HG03066 (cell line): ENCODE data around the gene TFB2M.
A peak's percentile ranks its signal among the peaks of the same experiment; 100 is the strongest.
"Not testable (repeated sequence)": the region's sequence is repeated elsewhere in the genome, so short reads cannot be mapped to it uniquely, and the experiment has no call there.

ENCODE experiments used
- ATAC-seq: cut with Tn5 transposase; IDR thresholded peaks from one replicate; pipeline ENCODE4 v1.9.1; 2021; ENCODE audit warnings: low read depth; ENCODE audit not compliant: unreplicated experiment

The TFB2M gene, protein sequence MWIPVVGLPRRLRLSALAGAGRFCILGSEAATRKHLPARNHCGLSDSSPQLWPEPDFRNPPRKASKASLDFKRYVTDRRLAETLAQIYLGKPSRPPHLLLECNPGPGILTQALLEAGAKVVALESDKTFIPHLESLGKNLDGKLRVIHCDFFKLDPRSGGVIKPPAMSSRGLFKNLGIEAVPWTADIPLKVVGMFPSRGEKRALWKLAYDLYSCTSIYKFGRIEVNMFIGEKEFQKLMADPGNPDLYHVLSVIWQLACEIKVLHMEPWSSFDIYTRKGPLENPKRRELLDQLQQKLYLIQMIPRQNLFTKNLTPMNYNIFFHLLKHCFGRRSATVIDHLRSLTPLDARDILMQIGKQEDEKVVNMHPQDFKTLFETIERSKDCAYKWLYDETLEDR

DNA sequence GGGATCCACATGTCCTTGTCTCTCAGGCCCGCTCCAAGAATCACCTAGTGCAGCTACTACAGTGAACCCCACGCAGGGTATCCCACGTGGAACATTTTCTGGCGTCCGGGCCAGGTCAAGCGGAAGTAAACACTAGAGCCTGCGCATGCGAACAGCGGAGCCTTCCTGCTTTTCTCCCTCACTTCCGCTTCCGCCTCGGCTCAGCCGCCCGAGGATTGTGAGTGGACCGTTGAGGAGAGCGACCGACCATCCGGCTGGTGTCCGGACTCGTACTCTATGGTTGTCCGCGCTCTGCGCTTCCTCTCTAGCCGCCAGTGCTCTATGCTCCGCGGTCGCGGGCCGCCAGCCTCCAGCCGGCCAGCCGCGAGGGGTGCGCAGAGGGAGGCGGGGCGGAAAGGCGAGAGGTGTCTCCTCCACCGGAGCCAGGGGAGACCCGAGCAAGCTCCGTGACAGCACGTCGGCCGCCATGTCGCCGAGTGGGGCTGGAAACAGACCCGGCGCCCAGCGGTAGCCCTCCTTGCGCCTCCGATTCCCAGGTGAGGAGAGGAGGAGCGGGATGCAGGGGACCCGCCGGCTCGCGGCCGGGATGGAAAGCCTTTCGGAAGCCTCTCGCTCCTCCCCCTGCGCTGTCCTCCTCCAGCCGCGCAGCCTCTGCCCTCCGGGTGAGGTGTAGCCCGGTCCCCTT, at the start of gene TFB2M, which contains the start of gene CNST:
TFB2M (minus strand) TSS at position 134 of the 685 bp plus-strand sequence; CDS start at position 11, 123 bp downstream.
CNST (plus strand) TSS at position 329 of the 685 bp plus-strand sequence. CDS start 25,107 bp downstream, outside the sequence.
- peak; percentile 92 for ATAC-seq

DNA sequence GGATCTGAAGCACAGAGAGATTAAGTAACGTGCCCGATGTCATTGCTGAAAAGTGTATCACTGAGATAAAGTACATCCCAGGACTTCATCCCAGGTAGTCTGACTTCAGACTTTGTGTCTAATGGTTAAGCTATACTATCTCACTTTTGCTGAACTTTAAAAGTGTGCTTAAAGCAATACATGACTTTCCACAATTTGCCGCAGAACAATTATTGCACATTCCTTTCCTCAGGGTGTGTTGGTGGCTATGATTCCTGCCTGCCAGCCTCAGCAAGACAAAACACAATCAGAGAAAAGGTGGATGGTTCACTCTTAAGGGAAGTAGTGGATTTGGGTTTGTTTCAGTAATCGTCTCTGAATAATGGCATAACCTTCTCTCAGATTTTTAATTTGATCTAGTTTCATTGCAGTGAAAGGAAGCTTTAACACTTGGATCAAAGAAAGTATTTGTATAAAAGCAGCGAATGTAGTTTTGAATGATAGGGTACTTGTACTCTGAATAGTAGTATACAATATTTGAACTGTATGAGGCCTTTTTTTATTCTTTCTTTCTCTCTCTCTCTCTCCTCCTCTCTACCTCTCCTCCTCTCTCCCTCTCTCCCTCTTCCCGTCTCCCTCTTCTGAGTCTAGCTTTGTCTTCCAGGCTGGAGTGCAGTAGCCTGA, 47.2 kb upstream of the TFB2M start:
- ATAC-seq, result no peak

DNA sequence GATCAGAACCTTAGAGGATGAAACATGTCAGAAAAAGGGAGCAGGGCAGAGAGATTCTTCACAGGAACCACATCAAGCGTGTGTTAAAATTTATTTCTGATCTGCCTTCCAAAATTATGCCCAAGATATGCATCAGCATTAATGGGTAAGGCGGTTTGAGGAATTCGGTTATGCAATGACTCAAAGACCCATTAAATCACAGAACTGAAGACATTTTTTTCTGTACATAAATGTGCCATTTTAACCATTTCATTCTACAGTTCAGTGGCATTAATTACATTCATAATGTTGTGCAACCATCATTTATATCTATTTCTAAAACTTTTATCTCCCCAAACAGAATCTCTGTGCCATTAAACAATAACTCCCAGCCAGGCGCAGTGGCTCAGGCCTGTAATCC, 43.6 kb upstream of the TFB2M start:
- ATAC-seq, result no peak

DNA sequence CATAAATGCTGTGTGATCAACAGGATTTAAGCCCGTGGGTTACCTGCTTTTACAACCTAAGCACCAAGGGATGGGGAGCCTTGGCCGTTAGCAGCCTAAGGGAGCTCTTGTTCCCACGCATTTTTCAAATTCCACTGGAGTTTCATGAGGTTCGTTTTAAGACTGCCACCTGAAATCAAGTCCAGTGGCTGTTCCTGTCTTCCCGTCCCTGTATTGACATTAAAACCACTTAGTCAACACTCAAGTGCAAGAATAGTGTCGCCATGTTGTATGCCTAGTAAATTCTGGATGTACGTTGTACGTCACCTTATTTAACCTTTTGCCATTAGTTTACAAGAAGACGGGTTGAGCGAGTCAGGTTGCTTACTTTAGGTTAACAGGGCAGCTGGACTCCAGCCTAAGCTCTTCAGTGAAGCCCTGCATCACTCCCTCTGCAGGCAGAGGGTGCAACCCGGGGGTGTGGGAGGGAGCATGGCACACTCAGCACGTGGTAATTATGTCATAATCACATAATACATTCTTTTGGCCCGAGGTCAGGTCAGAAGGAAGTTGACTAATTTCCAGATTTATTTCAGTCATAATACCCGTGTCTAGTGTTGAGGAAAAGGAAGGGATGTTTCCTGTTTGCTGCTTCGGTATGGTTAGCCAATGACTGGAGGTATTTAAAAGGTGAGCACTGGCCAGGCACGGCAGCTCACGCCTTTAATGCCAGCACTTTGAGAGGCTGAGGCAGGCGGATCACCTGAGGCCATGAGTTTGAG, 42.7 kb upstream of the TFB2M start:
- no peak for ATAC-seq

DNA sequence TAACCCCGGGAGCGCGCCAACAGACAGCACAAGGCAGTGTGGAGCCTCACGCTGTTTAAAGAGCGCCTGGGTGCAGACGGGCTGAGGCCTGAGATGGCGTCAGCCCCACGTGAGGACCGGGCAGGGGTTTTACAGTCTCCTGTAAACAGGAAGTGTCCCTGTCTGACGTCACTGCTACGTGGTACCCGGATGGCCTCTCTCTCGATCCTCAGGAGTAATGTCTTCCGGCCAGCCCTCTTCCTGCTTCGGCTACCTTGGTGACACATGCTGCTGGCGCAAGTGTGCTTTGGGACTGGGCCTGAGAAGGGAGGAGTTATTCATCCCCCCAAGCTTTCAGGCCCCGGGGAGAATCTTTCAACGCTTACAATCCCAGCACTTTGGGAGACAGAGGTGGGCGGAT, 41.4 kb upstream of the TFB2M start:
- ATAC-seq, result no peak

DNA sequence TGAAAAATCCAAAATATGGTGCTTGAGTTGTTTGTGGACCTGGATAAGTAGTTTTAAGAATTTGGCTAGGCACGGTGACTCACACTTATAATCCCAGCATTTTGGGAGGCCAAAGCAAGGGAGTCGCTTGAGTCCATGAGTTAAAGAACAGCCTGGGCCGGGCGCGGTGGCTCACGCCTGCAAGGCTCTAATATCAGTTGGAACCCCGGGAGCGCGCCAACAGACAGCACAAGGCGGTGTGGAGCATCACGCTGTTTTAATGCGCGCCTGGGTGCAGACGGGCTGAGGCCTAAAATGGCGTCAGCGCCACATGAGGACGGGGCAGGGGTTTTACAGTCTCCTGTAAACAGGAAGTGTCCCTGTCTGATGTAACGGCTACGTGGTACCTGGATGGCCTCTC, 39.2 kb upstream of the TFB2M start:
- ATAC-seq, result not testable (repeated sequence)

DNA sequence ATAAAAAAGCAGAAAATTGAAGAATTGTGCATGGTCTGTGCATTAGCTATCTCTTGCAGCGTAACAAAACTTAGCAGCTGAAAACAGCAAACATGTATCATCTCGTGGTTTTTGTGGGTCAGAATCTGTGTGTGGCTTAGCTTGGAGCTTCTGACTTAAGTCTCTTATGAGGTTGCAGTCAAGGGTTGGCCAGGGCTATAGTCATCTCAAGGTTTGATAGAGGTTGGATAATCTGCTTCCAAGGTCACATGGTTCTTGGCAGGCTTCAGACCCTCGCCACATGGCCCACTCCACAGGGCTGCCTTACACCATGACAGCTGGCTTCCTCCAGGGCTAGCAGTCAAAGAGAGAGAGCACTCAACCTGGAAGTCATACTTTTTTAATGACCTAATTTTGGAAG, 36.1 kb upstream of the TFB2M start:
- ATAC-seq, result no peak

DNA sequence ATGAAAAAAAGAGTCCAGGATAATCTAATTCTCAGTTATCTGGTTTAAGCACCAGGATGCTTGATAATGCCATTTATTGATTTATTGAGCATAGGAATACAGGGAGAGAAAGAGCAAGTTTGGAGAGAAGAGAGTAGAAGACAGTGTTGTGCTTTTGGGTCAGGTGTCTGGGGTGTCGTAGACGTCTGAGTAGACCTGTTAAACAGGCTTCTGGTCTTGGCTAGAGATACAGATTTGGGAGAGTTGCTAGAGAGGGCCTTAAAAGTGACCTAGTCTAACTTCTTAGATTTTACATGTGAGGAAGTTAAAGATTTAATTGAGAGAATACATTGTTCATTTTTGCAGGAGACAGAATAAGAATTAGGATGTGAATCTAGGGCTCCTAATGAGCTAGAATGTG, 34.5 kb upstream of the TFB2M start:
- ATAC-seq, result no peak

DNA sequence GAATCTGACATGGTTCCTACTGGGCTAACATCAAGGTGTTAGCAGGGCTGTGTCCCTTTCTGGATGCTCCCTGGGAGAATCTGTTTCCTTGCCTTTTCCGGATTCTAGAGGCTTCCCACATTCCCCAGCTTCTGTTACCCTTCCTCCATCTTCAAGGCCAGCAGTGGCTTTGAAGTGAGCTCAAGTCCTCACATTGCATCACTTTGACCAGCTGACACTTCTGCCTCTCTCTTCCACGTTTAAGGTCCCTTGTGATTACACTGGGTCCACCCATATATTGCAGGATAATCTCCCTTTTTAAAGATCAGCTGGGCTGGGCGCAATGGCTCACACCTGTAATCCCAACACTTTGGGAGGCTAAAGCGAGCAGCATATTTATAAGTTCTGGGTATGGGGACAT, 33.3 kb upstream of the TFB2M start:
- no peak for ATAC-seq

DNA sequence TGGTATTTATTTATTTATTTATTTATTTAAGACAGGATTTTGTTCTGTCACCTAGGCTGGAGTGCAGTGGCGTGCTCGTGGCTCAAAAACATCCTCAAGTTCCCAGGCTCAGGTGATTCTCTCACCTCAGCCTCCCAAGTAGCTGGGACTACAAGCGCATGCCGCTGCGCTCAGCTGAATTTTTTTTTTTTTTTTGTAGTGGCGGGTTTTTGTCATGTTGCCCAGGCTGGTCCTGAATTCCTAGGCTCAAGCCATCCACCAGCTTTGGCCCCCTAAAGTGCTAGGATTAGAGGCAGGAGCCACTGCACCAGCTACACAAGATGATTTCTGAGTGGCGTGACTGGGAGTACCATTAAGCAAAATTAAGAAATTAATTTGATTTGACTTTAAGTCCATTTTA, 31.9 kb upstream of the TFB2M start:
- no peak for ATAC-seq

DNA sequence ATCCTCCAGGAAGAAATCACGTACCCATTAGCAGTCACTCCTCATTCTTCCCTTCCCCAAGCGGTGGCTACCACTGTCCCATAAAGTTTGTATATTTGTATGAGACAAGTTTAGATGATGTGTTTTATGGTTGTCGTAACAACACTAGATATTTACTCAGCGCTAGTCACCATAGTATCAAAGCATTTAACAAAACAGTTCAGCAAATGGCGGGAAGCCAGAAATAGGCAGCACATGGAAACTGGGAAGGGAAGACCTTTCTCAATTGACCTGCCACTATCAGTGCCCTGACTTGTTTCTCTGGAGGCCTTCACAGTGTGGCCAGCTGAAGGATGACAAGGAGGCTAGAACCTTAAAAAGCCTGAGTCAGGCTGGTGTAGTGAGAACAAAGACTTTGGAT, 31.3 kb upstream of the TFB2M start:
- ATAC-seq, result no peak

DNA sequence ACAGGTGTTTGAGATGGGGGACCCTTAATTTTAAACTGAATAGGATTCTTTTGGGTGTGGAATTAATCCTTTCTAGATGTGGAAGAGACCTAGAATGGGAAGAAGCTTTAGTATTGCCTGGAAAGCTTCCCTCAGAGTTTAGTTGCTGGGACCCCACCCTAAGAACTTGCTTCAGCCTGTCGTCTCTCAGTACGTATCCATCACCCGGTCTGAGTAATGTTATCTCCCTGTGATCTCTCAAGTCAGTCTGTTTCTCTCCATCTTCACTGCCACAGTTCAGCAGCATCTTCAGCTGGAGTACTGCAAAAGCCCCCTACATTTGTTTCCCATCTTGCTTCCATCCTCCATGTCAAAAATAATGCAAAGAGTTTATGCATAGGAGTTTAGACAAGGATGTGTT, 29.1 kb upstream of the TFB2M start:
- ATAC-seq, result no peak

DNA sequence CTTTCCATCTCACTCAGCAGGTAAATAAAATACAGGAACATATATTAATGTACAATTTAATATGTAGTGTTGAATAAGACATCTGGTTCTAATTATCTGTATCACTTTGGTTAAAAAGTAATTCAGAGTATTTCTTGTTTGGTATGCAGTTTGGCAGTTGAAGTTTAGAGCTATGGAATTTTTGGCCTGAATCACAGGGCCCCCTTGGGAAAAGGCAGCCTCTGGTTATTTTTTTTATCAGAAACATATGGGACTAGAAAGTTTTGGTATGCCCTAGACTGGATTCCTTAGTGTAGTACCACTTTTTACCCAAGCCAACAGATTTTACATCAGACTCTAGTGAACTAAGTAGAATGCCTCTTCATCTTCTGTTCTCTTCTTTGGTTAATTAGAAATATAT, 26.6 kb upstream of the TFB2M start:
- no peak for ATAC-seq

DNA sequence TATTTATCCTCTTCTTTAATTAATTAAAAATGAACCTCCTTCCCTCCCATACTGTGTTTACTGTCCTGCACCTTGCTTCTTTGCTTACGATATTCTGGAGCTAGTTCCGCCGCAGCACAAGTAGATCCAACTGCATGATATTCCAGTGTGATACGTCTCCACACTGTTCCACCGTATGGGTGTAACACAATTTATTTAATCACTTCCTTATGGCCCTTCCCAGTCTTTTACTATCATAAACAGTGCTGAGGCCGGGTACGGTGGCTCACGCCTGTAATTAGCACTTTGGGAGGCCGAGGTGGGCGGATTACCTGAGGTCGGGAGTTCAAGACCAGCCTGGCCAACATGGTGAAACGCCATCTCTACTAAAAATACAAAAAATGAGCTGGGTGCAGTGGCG, 25.9 kb upstream of the TFB2M start:
- no peak for ATAC-seq

DNA sequence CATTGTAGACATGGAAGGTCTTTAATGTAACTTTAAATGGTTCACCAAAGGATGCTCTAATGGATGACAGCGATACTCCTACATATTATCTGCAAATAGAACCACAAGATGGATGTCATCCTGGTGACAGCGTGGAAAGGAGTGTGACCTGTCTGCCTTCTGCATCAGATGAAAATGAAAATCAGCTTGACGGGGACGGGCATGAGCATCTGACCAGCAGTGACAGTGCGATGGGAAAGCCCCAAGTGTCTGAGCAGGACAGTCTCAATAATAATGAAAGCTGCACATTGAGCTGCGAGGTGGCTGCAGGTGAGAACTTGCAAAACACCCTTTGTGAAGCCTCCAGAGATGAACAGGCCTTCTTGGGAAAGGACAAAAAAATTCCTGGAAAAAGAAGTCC, 25.4 kb upstream of the TFB2M start:
- ATAC-seq, result peak; percentile 95

DNA sequence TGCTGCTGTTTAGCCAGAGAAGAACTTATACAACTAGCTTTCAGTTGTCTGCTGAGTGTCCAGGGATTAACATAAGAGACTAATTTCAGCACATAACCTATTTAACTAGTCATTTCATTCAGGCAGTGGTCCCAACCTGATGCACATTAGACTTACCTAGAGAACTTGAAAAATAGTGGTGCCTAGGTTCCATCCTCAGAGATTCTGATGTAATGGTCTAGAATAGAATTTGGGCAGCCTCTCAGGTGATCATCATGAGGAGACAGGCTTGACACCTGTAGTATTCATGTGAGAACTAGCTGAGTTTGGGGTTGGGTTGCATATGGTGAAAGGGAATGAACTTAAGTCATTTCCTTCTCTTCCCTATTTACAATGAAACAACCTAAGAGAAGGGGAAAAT, 25.0 kb upstream of the TFB2M start:
- no peak for ATAC-seq

DNA sequence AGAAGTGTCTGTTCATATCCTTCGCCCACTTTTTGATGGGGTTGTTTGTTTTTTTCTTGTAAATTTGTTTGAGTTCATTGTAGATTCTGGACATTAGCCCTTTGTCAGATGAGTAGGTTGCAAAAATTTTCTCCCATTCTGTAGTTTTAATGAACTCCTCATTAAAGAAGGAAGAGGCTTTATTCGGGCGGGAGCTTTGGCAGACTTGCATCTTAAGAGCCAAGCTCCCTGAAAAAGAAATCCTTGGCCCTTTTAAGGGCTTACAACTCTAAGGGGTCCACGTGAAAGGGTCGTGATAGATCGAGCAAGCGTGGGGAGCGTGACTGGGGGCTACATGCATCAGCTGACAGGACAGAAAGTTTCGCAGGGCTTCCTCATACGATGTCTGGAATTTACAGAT, 23.9 kb upstream of the TFB2M start:
- ATAC-seq, result not testable (repeated sequence)

DNA sequence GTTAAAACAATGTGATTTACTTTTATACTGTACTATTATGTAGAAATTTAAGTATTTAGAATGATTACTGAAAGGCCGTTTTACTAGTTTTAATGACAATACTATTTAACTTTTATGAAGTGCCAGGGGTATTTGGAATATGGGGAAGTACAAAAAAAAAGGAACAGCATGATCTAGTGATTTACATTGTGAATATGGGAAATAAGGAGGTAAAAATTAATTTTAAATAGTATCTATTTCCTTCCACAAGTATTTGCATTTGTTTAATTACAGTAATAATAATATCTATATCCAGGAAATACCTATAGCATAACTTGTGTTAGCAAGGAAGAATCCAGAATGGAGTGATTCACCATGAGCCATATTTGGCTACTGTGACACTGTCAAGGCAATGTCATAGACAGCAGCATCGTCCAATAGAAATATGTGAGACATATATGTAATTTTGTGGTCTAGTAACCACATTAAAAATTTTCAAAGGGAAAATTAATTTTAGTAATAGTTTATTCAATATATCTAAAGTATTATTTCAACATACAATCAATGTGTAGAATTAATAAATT, 22.2 kb upstream of the TFB2M start:
- ATAC-seq, result no peak

DNA sequence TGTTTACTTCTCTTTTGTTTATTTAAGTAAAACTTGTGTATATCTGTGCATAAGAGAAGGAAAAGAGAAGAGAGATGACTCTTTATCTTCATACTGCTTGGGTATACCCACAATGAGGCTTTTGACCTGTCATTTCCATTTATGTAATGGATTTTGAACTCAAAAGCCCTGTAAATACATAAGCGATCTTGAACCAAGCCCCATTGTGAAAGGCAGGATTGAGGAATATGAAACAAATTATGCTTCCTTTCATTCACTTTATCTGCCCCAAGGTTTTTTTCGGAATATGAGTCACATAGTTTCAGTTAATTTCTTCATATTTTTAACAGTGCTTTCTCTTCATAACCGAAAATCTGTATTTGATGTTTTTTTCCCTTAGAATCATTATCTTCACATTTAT, 21.5 kb upstream of the TFB2M start:
- ATAC-seq, result no peak

DNA sequence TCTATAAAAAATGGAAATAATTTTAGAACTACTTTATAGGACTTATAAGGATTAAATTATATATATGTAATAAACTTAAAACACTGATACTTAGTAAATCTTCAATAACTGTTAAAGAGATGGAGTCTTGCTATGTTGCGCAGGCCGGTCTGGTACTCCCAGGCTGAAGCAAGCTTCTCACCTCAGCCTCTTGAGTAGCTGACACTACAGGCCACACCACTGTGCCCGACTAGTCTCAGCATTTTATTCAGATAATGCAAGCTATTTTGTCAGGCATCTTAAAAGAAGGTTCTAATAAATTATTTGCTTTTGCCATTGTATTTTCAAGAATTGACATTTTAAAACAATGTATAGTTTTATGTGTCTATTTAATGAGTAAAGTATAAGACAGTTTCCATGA, 21.0 kb upstream of the TFB2M start:
- no peak for ATAC-seq
